ENCODE data around the gene PCDHA6. TPM values are rescaled to one million over a fixed set of nuclear protein-coding genes. Genes with fewer than 3 reads are reported as not detected.
A peak's percentile ranks its signal among the peaks of the same experiment; 100 is the strongest.
"Not testable (repeated sequence)": the region's sequence is repeated elsewhere in the genome, so short reads cannot be mapped to it uniquely, and the experiment has no call there.

The PCDHA6 gene
- total RNA-seq, 4 donors from 2014 or later: 1.3 to 1.9 (median 1.4) TPM

- H3K27me3 ChIP-seq: no peaks in the 10 kb centered on the region
- peak within 1 kb of the TSS in 1 of 4 donors; percentile 37 for H3K4me3 ChIP-seq
- no peaks in the 10 kb centered on the region for H3K4me1 ChIP-seq
- H3K9me3 ChIP-seq: peaks cover 0 to 50% (median under 1%) of the 10 kb centered on the region in 4 donors
- WGBS, 2 donors: 15 to 27% methylated on average over 40 to 41 of the region's 41 CpGs
- H3K36me3 ChIP-seq: no peaks in the 10 kb centered on the region
- no peak within 1 kb of the TSS for H3K27ac ChIP-seq
- no peak for TF ChIP-seq EP300 (IDR thresholded peaks at IDR 0.05)
- TF ChIP-seq, protein P1, sequence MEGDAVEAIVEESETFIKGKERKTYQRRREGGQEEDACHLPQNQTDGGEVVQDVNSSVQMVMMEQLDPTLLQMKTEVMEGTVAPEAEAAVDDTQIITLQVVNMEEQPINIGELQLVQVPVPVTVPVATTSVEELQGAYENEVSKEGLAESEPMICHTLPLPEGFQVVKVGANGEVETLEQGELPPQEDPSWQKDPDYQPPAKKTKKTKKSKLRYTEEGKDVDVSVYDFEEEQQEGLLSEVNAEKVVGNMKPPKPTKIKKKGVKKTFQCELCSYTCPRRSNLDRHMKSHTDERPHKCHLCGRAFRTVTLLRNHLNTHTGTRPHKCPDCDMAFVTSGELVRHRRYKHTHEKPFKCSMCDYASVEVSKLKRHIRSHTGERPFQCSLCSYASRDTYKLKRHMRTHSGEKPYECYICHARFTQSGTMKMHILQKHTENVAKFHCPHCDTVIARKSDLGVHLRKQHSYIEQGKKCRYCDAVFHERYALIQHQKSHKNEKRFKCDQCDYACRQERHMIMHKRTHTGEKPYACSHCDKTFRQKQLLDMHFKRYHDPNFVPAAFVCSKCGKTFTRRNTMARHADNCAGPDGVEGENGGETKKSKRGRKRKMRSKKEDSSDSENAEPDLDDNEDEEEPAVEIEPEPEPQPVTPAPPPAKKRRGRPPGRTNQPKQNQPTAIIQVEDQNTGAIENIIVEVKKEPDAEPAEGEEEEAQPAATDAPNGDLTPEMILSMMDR (IDR thresholded peaks at IDR 0.05): peak in 3 of 5 experiments; percentile 12 to 27 (median 21)
- TF ChIP-seq POLR2A (IDR thresholded peaks at IDR 0.05): no peak
- DNase-seq (ENCODE audit: low spot score in 2 of 2): no peak
Measured at GRCh38 chr5:140868721-140869554, 41.2 kb downstream of the PCDHA6 start, which contains the start of gene PCDHA11. TSS of gene PCDHA11 (plus strand) at chr5:140868957. CDS start at chr5:140869104, 147 bp downstream.

- peaks cover 0 to 47% (median 3%) of the 10 kb centered on the region in 4 donors for H3K9me3 ChIP-seq
- H3K27ac ChIP-seq: no peak overlapping the region
- H3K36me3 ChIP-seq: no peaks in the 10 kb centered on the region
- TF ChIP-seq POLR2A (IDR thresholded peaks at IDR 0.05): no peak
- TF ChIP-seq EP300 (IDR thresholded peaks at IDR 0.05): no peak
- TF ChIP-seq, protein P1 (IDR thresholded peaks at IDR 0.05): no peak
- 63 to 67% methylated on average over 5 of the region's 5 CpGs for WGBS, 2 donors
- peak overlapping the region in 1 of 4 donors; percentile 37 for H3K4me3 ChIP-seq
- no peak for DNase-seq (ENCODE audit: low spot score in 2 of 2)
- H3K4me1 ChIP-seq: no peaks in the 10 kb centered on the region
- H3K27me3 ChIP-seq: no peaks in the 10 kb centered on the region
Measured at GRCh38 chr5:140869555-140869886, 41.8 kb downstream of the PCDHA6 start.

DNA sequence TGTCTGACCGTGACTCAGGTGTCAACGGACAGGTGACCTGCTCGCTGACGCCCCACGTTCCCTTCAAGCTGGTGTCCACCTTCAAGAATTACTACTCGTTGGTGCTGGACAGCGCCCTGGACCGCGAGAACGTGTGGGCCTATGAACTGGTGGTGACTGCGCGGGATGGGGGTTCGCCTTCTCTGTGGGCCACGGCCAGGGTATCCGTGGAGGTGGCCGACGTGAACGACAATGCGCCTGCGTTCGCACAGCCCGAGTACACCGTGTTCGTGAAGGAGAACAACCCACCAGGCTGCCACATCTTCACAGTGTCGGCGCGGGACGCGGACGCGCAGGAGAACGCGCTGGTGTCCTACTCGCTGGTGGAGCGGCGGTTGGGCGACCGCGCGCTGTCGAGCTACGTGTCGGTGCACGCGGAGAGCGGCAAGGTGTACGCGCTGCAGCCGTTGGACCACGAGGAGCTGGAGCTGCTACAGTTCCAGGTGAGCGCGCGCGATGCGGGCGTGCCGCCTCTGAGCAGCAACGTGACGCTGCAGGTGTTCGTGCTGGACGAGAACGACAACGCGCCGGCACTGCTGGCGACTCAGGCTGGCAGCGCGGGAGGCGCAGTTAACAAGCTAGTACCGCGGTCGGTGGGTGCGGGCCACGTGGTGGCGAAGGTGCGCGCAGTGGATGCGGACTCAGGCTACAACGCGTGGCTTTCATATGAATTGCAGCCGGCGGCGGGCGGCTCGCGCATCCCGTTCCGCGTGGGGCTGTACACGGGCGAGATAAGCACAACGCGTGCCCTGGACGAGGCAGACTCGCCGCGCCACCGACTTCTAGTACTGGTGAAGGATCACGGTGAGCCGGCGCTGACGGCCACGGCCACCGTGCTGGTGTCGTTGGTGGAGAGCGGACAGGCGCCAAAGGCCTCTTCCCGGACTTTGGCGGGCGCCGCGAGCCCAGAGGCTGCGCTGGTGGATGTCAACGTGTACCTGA is 42.8 kb downstream of the PCDHA6 start:
- no peaks in the 10 kb centered on the region for H3K27me3 ChIP-seq
- H3K4me1 ChIP-seq: no peaks in the 10 kb centered on the region
- H3K27ac ChIP-seq: no peak overlapping the region
- WGBS, 2 donors: 45 to 56% methylated on average over 83 to 110 of the region's 114 CpGs
- no peaks in the 10 kb centered on the region for H3K36me3 ChIP-seq
- H3K9me3 ChIP-seq: peaks cover 0 to 48% (median 4%) of the 10 kb centered on the region in 4 donors
- no peak for DNase-seq (ENCODE audit: low spot score in 2 of 2)
- TF ChIP-seq, protein P1 (IDR thresholded peaks at IDR 0.05): no peak
- no peak for TF ChIP-seq POLR2A (IDR thresholded peaks at IDR 0.05)
- TF ChIP-seq EP300 (IDR thresholded peaks at IDR 0.05): no peak
- H3K4me3 ChIP-seq: no peak overlapping the region

DNA sequence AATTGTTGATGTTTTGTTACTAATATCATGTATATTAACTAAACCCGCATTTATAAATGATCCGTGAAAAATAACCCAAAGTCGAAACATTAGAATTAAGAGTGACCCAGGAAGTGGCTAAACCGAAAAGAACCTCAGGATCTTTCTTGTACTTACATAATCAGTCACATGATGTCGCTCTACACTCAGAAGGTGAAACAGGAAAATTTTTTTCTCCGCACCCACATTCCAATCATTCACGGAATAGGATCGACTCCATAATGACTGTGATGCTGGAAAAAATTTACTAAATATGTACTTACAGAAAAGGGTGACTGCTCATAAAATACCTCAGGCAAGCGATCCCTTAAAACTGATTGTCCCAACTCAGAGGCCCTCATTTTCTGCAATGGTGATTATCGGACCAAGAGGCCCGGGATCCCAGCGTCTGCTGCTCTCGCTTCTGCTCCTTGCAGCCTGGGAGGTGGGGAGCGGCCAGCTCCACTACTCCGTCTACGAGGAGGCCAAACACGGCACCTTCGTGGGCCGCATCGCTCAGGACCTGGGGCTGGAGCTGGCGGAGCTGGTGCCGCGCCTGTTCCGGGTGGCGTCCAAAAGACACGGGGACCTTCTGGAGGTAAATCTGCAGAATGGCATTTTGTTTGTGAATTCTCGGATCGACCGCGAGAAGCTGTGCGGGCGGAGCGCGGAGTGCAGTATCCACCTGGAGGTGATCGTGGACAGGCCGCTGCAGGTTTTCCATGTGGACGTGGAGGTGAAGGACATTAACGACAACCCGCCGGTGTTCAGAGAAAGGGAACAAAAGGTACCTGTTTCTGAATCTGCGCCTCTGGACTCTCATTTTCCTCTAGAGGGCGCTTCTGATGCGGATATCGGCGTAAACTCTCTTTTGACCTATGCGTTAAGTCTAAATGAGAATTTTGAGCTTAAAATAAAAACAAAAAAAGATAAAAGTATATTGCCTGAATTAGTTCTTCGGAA is 47.6 kb downstream of the PCDHA6 start, which contains the start of gene PCDHA12:
PCDHA12 (plus strand) TSS at position 224 of the 981 bp plus-strand sequence; CDS start at position 389, 165 bp downstream.
- no peak within 1 kb of the TSS for H3K27ac ChIP-seq
- WGBS, 2 donors: 17 to 18% methylated on average over 47 of the region's 47 CpGs
- H3K4me3 ChIP-seq: peak within 1 kb of the TSS in 1 of 4 donors; percentile 39
- H3K4me1 ChIP-seq: no peaks in the 10 kb centered on the region
- peaks cover 0 to 47% (median 8%) of the 10 kb centered on the region in 4 donors for H3K9me3 ChIP-seq
- no peaks in the 10 kb centered on the region for H3K36me3 ChIP-seq
- TF ChIP-seq, protein P1 (IDR thresholded peaks at IDR 0.05): no peak
- TF ChIP-seq EP300 (IDR thresholded peaks at IDR 0.05) (no peak), POLR2A (IDR thresholded peaks at IDR 0.05) (no peak)
- DNase-seq (ENCODE audit: low spot score in 2 of 2): no peak
- no peaks in the 10 kb centered on the region for H3K27me3 ChIP-seq

GRCh38 chr5:140876541-140877261 is 48.9 kb downstream of the PCDHA6 start:
- H3K36me3 ChIP-seq; H3K27ac ChIP-seq; DNase-seq (ENCODE audit: low spot score in 2 of 2); H3K4me3 ChIP-seq; H3K4me1 ChIP-seq; H3K27me3 ChIP-seq: not testable (repeated sequence)
- 49 to 52% methylated on average over 43 to 67 of the region's 80 CpGs for WGBS, 2 donors
- H3K9me3 ChIP-seq: peaks cover 0 to 47% (median 9%) of the 10 kb centered on the region in 4 donors

All from tibial nerve (tissue), 4 donors.